Measurements from ENCODE around the gene PDIK1L. TPM values are rescaled to one million over a fixed set of nuclear protein-coding genes. Genes with fewer than 3 reads are reported as not detected.

PDIK1L gene
- total RNA-seq, 1 donor from 2014 or later: 11.8 TPM

DNA sequence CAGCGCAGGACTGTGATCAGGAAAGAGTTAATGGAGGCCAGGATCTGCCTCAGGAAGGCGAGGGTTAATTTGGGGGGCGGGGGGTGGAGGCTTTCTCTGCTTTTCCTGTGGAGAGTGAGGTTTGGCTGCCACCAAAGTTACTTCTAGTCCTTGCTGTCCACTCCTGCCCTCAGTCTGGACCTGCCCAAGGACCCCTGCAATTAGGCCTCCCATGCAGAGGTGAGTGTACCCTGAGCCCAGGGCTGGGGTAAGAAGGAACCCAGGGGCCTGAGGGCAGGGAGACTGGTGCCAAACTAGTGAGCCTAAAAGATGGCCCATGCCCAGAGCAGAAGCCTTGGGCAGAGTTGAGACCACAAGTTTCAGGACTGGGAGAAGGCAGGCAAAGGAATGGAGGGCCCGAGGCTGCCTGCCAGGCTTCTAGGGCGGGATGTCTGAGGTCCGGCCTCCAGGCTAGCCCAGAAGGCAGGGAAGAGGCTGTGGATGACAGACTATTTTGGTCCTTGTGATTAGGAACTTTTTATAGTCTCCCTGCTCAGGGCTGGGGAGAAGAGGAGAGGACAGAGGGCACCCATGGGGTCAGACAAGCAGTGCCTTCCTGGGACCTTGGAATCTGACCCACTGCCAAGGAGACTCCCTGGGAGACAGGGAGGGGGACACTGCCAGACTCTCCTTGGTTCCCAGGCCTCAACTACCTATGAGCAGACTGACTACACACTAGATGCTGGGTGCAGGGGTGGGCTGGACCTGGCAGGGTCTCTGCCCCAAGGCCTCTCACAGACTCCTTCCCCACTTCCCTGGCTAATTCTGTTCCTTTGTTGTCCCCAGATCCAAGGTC, 47.5 kb downstream of the PDIK1L start, which contains the start of gene FAM110D:
TSS of gene FAM110D (plus strand) at position 172 of the 835 bp plus-strand sequence. CDS start 2,213 bp downstream, outside the sequence.
- no peak for TF ChIP-seq CTCF (IDR thresholded peaks at IDR 0.05)
- H3K36me3 ChIP-seq: no peaks in the 10 kb centered on the region
- peak within 1 kb of the TSS; percentile 41 for H3K27ac ChIP-seq
- ATAC-seq: no peak
- peak within 1 kb of the TSS; percentile 62 for H3K4me3 ChIP-seq
- H3K9me3 ChIP-seq: no peaks in the 10 kb centered on the region
- peaks cover 43% of the 10 kb centered on the region for H3K27me3 ChIP-seq (ENCODE audit: low read depth)
- H3K4me1 ChIP-seq: peaks cover 41% of the 10 kb centered on the region
- no peak for DNase-seq
- intact Hi-C loops (cut with DNase I): no loop called here

DNA sequence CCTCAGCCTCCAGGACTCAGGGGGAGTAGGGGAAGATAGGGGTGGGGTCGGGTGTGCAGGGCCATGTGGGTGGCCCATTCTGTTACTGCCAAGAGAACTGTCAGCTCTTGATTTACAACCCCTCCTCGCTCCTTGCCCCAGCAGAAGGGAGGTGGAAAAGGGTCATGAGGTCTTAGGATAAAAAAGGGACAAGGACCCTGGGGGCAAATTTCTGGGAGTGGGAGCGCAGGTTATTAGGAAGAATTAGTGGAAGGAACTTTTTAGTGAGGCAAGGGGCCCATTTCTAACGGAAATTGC, 48.1 kb downstream of the PDIK1L start:
- no peaks in the 10 kb centered on the region for H3K9me3 ChIP-seq
- DNase-seq: no peak
- intact Hi-C loops (cut with DNase I): no loop called here
- H3K27me3 ChIP-seq (ENCODE audit: low read depth): peaks cover 43% of the 10 kb centered on the region
- H3K4me1 ChIP-seq: peaks cover 39% of the 10 kb centered on the region
- TF ChIP-seq CTCF (IDR thresholded peaks at IDR 0.05): no peak
- H3K36me3 ChIP-seq: no peaks in the 10 kb centered on the region
- H3K27ac ChIP-seq: peak overlapping the region; percentile 41
- peak overlapping the region; percentile 62 for H3K4me3 ChIP-seq
- ATAC-seq: no peak

- ATAC-seq (no peak), DNase-seq (no peak)
- H3K27me3 ChIP-seq (ENCODE audit: low read depth): peaks cover 42% of the 10 kb centered on the region
- peaks cover 28% of the 10 kb centered on the region for H3K4me1 ChIP-seq
- peak overlapping the region; percentile 41 for H3K27ac ChIP-seq
- no peaks in the 10 kb centered on the region for H3K9me3 ChIP-seq
- intact Hi-C loops (cut with DNase I): no loop called here
- no peaks in the 10 kb centered on the region for H3K36me3 ChIP-seq
- TF ChIP-seq CTCF (IDR thresholded peaks at IDR 0.05): no peak
- H3K4me3 ChIP-seq: peak overlapping the region; percentile 62
These were observed 49.1 kb downstream of the PDIK1L start for GRCh38 chr1:26160527-26161414.

DNA sequence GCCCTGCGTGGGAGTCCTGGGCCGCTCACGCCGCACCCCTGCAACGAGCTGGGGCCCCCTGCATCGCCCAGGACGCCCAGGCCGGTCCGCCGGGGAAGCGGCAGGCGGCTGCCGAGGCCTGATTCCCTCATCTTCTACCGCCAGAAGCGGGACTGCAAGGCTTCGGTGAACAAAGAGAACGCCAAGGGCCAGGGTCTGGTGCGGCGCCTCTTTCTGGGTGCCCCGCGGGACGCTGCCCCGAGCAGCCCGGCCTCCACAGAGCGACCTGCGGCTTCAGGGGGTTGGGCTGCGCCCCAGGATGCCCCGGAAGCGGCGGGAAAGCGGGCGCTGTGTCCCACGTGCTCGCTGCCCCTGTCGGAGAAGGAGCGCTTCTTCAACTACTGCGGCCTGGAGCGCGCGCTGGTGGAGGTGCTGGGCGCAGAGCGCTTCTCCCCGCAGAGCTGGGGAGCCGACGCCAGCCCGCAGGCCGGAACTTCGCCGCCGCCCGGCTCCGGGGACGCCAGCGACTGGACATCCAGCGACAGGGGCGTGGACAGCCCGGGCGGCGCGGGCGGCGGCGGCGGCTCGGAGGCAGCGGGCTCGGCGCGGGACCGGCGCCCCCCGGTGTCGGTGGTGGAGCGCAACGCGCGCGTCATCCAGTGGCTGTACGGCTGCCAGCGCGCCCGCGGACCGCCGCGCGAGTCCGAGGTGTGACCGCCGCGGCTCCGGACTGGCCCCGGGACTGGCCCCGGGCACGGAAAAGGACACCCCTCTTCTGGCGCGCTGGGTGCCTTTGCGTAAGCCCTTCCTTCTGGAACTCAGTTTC, 50.0 kb downstream of the PDIK1L start:
- no peak for TF ChIP-seq CTCF (IDR thresholded peaks at IDR 0.05)
- H3K4me3 ChIP-seq: peak overlapping the region; percentile 62
- H3K9me3 ChIP-seq: no peaks in the 10 kb centered on the region
- H3K4me1 ChIP-seq: peaks cover 28% of the 10 kb centered on the region
- peak; percentile 62 to 77 for ATAC-seq
- intact Hi-C loops (cut with DNase I): no loop called here
- peak overlapping the region; percentile 36 for H3K27ac ChIP-seq
- peaks cover 33% of the 10 kb centered on the region for H3K27me3 ChIP-seq (ENCODE audit: low read depth)
- peak; percentile 70 for DNase-seq
- H3K36me3 ChIP-seq: no peaks in the 10 kb centered on the region

- H3K9me3 ChIP-seq: no peaks in the 10 kb centered on the region
- DNase-seq: no peak
- H3K27me3 ChIP-seq (ENCODE audit: low read depth): peaks cover 28% of the 10 kb centered on the region
- TF ChIP-seq CTCF (IDR thresholded peaks at IDR 0.05): no peak
- peak overlapping the region; percentile 62 for H3K4me3 ChIP-seq
- H3K4me1 ChIP-seq: peaks cover 28% of the 10 kb centered on the region
- no peaks in the 10 kb centered on the region for H3K36me3 ChIP-seq
- H3K27ac ChIP-seq: no peak overlapping the region
- intact Hi-C loops (cut with DNase I): no loop called here
- no peak for ATAC-seq
These were observed 50.6 kb downstream of the PDIK1L start for GRCh38 chr1:26162220-26162709.
